Activated naive CD8-positive, alpha-beta T cell treated with anti-CD3 and anti-CD28 coated beads, Interleukin-2, amount 10 ng/mL, durations not matched to agents 7 days and 5 days (primary cell): ENCODE results near the gene VSIG4. TPM values are rescaled to one million over a fixed set of nuclear protein-coding genes. Genes with fewer than 3 reads are reported as not detected.
"Not testable (repeated sequence)": the region's sequence is repeated elsewhere in the genome, so short reads cannot be mapped to it uniquely, and the experiment has no call there.

ENCODE experiments used
- ATAC-seq: fragments of 150-1000 bp; cut with Tn5 transposase; one replicate; pipeline ENCODE4 v1.10.0; 2021; ENCODE audit warnings: low read depth, moderate library complexity
- POLR2A ChIA-PET: fragments of 350-600 bp; sonication (Branson Sonifier 250); formaldehyde crosslinking; loops from one replicate; lab custom pipeline; 2021; ENCODE audit warnings: antibody characterized with exemption; lab: Charles Lee
- DNase-seq: peaks from one replicate; pipeline ENCODE4 v3.0.0; 2021
- H3K27ac Mint-ChIP-seq: one replicate; pipeline ENCODE4 v1.8.0; 2022; ENCODE audit warnings: mild to moderate bottlenecking, mixed read lengths
- H3K27me3 Mint-ChIP-seq: one replicate; pipeline ENCODE4 v1.8.0; 2022; ENCODE audit warnings: mild to moderate bottlenecking, moderate library complexity, mixed read lengths
- H3K36me3 Mint-ChIP-seq: one replicate; pipeline ENCODE4 v1.8.0; 2021; ENCODE audit warnings: mild to moderate bottlenecking, mixed read lengths
- H3K4me1 Mint-ChIP-seq: one replicate; pipeline ENCODE4 v1.8.0; 2021; ENCODE audit warnings: mixed read lengths
- H3K4me3 Mint-ChIP-seq: one replicate; pipeline ENCODE4 v1.8.0; 2022; ENCODE audit warnings: mild to moderate bottlenecking, moderate library complexity, mixed read lengths
- H3K9me3 Mint-ChIP-seq: one replicate; pipeline ENCODE4 v1.8.0; 2021; ENCODE audit warnings: mixed read lengths
- total RNA-seq, 2 experiments: library from RNA; stranded (reverse); gene quantifications; one replicate each; pipeline ENCODE4 v1.2.3, GENCODE V29; 2021

VSIG4 gene
- total RNA-seq: under 1 TPM; 0.30 to 0.48 TPM

DNA sequence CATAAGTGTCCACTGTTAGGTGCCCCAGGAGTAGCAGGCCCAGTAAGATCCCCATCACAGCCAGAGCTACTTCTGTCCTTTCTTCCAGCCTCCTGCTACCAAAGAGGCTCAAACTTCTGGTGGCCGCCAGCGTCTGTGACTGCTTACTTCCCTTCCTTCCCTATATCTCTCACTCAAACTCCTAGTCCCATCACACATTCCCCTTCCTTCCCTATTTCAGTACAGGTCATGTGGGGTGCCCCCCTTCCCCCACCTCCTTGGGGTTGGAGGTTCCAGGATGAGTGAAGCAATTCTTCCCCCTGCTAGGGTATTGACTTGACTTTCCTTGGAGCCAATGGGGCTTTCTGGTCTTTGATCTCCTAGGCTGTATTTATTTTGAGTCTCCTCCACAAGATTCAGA lies at the start of gene VSIG4:
TSS of gene VSIG4 (minus strand) at position 137 of the 400 bp plus-strand sequence. CDS start at position 55, 82 bp downstream.
- H3K36me3 Mint-ChIP-seq: peaks cover 1% of the 10 kb centered on the region
- ATAC-seq (no peak), DNase-seq (no peak)
- H3K4me1 Mint-ChIP-seq: no peaks in the 10 kb centered on the region
- H3K9me3 Mint-ChIP-seq: no peaks in the 10 kb centered on the region
- H3K27ac Mint-ChIP-seq: no peak within 1 kb of the TSS
- POLR2A ChIA-PET: no interaction called here
- H3K27me3 Mint-ChIP-seq: no peaks in the 10 kb centered on the region
- no peak within 1 kb of the TSS for H3K4me3 Mint-ChIP-seq

DNA sequence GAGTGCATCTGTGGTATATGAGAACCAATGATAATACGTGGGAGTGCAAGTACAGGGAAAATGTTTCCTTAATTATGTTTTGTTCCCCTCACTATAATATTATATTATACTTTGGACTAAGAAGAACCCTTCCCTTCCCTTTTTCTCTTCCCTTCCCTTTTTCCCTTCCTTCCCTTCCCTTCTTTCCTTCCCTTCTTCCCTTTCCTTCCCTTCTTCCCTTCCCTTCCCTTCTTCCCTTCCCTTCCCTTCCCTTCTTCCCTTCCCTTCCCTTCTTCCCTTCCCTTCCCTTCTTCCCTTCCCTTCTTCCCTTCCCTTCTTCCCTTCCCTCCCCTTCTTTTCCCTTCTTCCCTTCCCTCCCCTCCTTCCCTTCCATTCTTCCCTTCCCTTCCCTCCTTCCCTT lies 36.9 kb upstream of the VSIG4 start:
- peaks cover 9% of the 10 kb centered on the region for H3K9me3 Mint-ChIP-seq
- DNase-seq (no peak), ATAC-seq (no peak)
- no peak overlapping the region for H3K27ac Mint-ChIP-seq
- H3K36me3 Mint-ChIP-seq: peaks cover 14% of the 10 kb centered on the region
- H3K27me3 Mint-ChIP-seq: no peaks in the 10 kb centered on the region
- H3K4me1 Mint-ChIP-seq: peaks cover 20% of the 10 kb centered on the region
- POLR2A ChIA-PET: no interaction called here
- H3K4me3 Mint-ChIP-seq: no peak overlapping the region

GRCh38 chrX:66074920-66075879 lies 35.3 kb upstream of the VSIG4 start:
- peak overlapping the region; percentile 89 for H3K27ac Mint-ChIP-seq
- no peaks in the 10 kb centered on the region for H3K27me3 Mint-ChIP-seq
- peaks cover 16% of the 10 kb centered on the region for H3K36me3 Mint-ChIP-seq
- DNase-seq (peak; percentile 42), ATAC-seq (no peak)
- peaks cover 9% of the 10 kb centered on the region for H3K9me3 Mint-ChIP-seq
- POLR2A ChIA-PET: interaction anchor here (1.1 kb wide), 1 partner anchor 28 kb away, joined by 4 read pairs; no protein-coding TSS in a partner anchor
- H3K4me1 Mint-ChIP-seq: peaks cover 20% of the 10 kb centered on the region
- H3K4me3 Mint-ChIP-seq: peak overlapping the region; percentile 83

DNA sequence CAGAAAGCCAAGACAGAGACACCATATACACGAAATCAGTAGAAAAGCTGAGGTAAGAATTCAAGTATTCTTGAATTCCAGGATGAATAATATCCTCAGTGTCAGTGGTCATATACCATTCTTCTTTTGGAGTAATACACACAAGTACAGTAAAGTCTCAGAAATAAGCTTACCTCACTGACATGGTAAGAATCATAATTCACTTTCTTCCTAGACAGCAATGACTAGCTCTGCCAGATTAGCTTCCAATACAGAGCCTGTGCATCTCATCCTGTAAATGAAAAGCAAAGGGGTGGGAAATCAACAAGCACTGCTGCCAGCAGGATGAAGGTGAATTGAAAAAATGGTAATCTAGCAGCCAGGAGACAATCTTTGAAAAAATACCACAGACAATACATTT lies 31.2 kb upstream of the VSIG4 start:
- ATAC-seq: no peak
- POLR2A ChIA-PET: no interaction called here
- H3K27ac Mint-ChIP-seq: no peak overlapping the region

GRCh38 chrX:66064261-66064660 lies 24.4 kb upstream of the VSIG4 start:
- H3K27ac Mint-ChIP-seq: no peak overlapping the region
- peaks cover 21% of the 10 kb centered on the region for H3K36me3 Mint-ChIP-seq
- no peaks in the 10 kb centered on the region for H3K27me3 Mint-ChIP-seq
- DNase-seq (no peak), ATAC-seq (no peak)
- peaks cover 32% of the 10 kb centered on the region for H3K4me1 Mint-ChIP-seq
- H3K4me3 Mint-ChIP-seq: no peak overlapping the region
- POLR2A ChIA-PET: no interaction called here
- peaks cover 4% of the 10 kb centered on the region for H3K9me3 Mint-ChIP-seq

More for the DNA sequence above, 31.2 kb upstream of the VSIG4 start:
- DNase-seq: no peak
- H3K4me3 Mint-ChIP-seq: no peak overlapping the region
- H3K4me1 Mint-ChIP-seq: peaks cover 18% of the 10 kb centered on the region
- peaks cover 16% of the 10 kb centered on the region for H3K36me3 Mint-ChIP-seq
- H3K9me3 Mint-ChIP-seq: peaks cover 9% of the 10 kb centered on the region
- no peaks in the 10 kb centered on the region for H3K27me3 Mint-ChIP-seq

DNA sequence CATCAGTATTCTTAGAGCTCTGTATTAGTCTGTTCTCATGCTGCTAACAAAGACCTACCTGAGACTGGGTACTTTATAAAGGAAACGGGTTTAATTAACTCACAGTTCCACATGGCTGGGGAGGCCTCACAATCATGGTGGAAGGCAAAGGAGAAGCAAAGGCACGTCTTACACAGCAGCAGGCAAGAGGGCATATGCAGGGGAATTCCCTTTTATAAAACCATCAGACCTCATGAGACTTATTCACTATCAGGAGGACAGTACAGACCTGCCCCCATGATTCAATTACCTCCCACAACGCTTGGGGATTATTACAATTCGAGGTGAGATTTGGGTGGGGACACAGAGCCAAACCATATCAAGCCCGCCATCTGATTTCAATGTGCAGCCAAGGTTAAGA lies 17.1 kb upstream of the VSIG4 start:
- ATAC-seq, H3K27ac Mint-ChIP-seq, H3K4me3 Mint-ChIP-seq, H3K9me3 Mint-ChIP-seq, H3K27me3 Mint-ChIP-seq, DNase-seq, POLR2A ChIA-PET: not testable (repeated sequence)
- peaks cover 10% of the 10 kb centered on the region for H3K36me3 Mint-ChIP-seq
- peaks cover 14% of the 10 kb centered on the region for H3K4me1 Mint-ChIP-seq

- Mint-ChIP-seq H3K4me3 (no peak overlapping the region), H3K27ac (no peak overlapping the region), H3K27me3 (no peaks in the 10 kb centered on the region), H3K36me3 (peaks cover 2% of the 10 kb centered on the region), H3K4me1 (peaks cover 1% of the 10 kb centered on the region), H3K9me3 (peaks cover under 1% of the 10 kb centered on the region)
- ATAC-seq: no peak
- no peak for DNase-seq
- POLR2A ChIA-PET: interaction anchor here (1.7 kb wide), 1 partner anchor 9 kb away, joined by 4 read pairs; no protein-coding TSS in a partner anchor
These were observed 15.1 kb upstream of the VSIG4 start for GRCh38 chrX:66054978-66055377.

- Mint-ChIP-seq H3K27me3 (no peaks in the 10 kb centered on the region), H3K36me3 (no peaks in the 10 kb centered on the region), H3K4me3 (no peak overlapping the region), H3K4me1 (no peaks in the 10 kb centered on the region), H3K9me3 (no peaks in the 10 kb centered on the region), H3K27ac (no peak overlapping the region)
- no peak for DNase-seq
- ATAC-seq: no peak
- POLR2A ChIA-PET: no interaction called here
These were observed 13.5 kb upstream of the VSIG4 start for GRCh38 chrX:66053414-66053813.

- peaks cover 3% of the 10 kb centered on the region for H3K4me1 Mint-ChIP-seq
- H3K27me3 Mint-ChIP-seq: no peaks in the 10 kb centered on the region
- H3K27ac Mint-ChIP-seq: no peak overlapping the region
- POLR2A ChIA-PET: no interaction called here
- DNase-seq (no peak), ATAC-seq (no peak)
- no peaks in the 10 kb centered on the region for H3K9me3 Mint-ChIP-seq
- H3K36me3 Mint-ChIP-seq: no peaks in the 10 kb centered on the region
- H3K4me3 Mint-ChIP-seq: no peak overlapping the region
These were observed 12.1 kb upstream of the VSIG4 start for GRCh38 chrX:66051980-66052379.

DNA sequence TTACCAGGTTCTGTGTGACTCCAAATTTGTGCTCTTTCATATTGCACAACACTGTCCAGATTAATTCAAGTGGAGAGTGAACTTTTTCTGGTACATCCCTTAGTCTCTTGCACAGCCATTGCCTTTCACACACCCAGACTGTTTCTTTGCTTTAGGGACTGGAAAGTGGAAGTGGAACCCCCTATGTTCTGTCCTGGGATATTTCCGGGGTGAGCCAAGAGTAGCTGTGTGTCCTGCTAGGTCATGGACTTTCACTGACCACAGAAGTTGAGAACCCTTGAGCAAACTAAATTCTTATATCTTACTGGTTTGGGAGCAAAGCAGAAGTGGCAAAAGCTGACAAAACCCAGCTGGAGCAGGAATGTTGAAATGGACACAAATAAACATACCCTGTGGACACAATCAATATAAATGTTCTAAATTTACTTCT lies 10.3 kb upstream of the VSIG4 start:
- H3K9me3 Mint-ChIP-seq: peaks cover 3% of the 10 kb centered on the region
- H3K4me1 Mint-ChIP-seq: peaks cover 20% of the 10 kb centered on the region

GRCh38 chrX:66049056-66049455 lies 9.2 kb upstream of the VSIG4 start:
- ATAC-seq: no peak
- DNase-seq: no peak
- no peaks in the 10 kb centered on the region for H3K27me3 Mint-ChIP-seq
- no peak overlapping the region for H3K4me3 Mint-ChIP-seq
- no peak overlapping the region for H3K27ac Mint-ChIP-seq
- POLR2A ChIA-PET: no interaction called here
- peaks cover 3% of the 10 kb centered on the region for H3K9me3 Mint-ChIP-seq
- peaks cover 21% of the 10 kb centered on the region for H3K4me1 Mint-ChIP-seq
- peaks cover 10% of the 10 kb centered on the region for H3K36me3 Mint-ChIP-seq

More for the DNA sequence above, 10.3 kb upstream of the VSIG4 start:
- no peak overlapping the region for H3K27ac Mint-ChIP-seq
- no peak overlapping the region for H3K4me3 Mint-ChIP-seq
- peaks cover 9% of the 10 kb centered on the region for H3K36me3 Mint-ChIP-seq
- ATAC-seq: no peak
- no peaks in the 10 kb centered on the region for H3K27me3 Mint-ChIP-seq
- no peak for DNase-seq
- POLR2A ChIA-PET: no interaction called here

DNA sequence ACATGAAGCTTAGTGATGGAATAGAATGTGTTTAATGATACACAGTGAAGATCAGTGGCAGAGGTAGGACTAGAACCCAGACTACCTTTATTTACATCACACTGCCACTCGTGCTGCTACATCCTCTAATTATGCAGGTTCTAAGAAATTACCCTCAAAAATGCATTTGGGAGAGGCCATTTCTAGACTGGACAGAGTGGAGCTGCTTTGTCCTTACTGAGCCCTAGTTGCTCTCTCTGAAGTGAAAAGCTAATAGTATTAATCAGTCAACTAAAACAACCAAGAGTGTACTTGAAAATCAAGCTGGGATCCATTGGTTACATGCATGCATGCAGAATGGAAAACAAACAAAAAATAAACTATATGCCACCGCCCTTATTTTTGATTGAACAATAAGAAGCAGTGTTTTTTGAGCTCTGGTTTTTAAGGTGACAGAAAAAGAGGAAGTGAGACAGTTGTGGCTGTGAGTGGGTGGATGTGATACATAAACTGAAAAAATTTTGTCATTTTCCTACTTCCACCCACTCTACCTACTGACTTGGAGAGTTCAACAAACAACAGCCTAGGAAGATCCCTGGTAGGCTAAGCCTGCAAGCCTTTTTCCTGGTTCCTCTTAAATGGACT lies 6.8 kb upstream of the VSIG4 start:
- peaks cover 10% of the 10 kb centered on the region for H3K36me3 Mint-ChIP-seq
- peak overlapping the region; percentile 85 for H3K27ac Mint-ChIP-seq
- H3K27me3 Mint-ChIP-seq: no peaks in the 10 kb centered on the region
- peak overlapping the region; percentile 42 for H3K4me3 Mint-ChIP-seq
- H3K4me1 Mint-ChIP-seq: peaks cover 21% of the 10 kb centered on the region
- ATAC-seq (peak; percentile 65), DNase-seq (no peak)
- peaks cover 3% of the 10 kb centered on the region for H3K9me3 Mint-ChIP-seq
- POLR2A ChIA-PET: interaction anchor here (0.6 to 1.0 kb wide), 5 partner anchors 8 to 322 kb away, joined by 3 to 5 read pairs (median 4); no protein-coding TSS in a partner anchor

DNA sequence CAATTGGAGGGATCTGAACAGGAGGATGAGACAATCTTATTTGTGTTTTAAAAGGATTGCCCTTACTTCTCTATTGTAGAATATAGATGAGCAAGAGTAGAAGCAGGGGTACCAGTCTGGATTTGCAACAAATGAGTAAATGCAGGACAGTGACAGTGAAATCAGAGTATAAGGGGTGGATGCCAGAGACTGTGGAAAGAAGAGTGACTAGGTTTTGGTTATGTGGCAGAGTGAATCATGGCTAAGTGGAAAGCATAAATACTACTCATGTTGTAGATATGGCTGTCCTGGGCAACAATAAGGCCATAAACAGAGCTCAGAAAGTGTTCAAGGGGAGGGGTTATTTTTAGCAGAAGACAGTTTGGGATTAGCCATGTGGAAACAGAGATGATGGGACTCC lies 6.0 kb upstream of the VSIG4 start:
- POLR2A ChIA-PET: interaction anchor here (0.6 to 0.9 kb wide), 2 partner anchors 9 to 322 kb away, joined by 4 to 5 read pairs; no protein-coding TSS in a partner anchor
- ATAC-seq: peak; percentile 36
- peaks cover 21% of the 10 kb centered on the region for H3K4me1 Mint-ChIP-seq
- peaks cover 10% of the 10 kb centered on the region for H3K36me3 Mint-ChIP-seq
- H3K9me3 Mint-ChIP-seq: peaks cover 3% of the 10 kb centered on the region
- DNase-seq: no peak
- H3K4me3 Mint-ChIP-seq: peak overlapping the region; percentile 42
- no peaks in the 10 kb centered on the region for H3K27me3 Mint-ChIP-seq
- peak overlapping the region; percentile 85 for H3K27ac Mint-ChIP-seq
